Stimulated activated CD4-positive, alpha-beta T cell treated with anti-CD3 and anti-CD28 coated beads, Interleukin-2, amount 100 ng/mL, for 24 hours (primary cell): ENCODE measurements around the gene MKRN2.

ENCODE experiments used
- DNase-seq, 2 donors: peaks; one replicate each; pipeline ENCODE4 v3.0.0-alpha.2; 2020

MKRN2 gene

GRCh38 chr3:12556314-12556689, 585 bp upstream of the MKRN2 start:
- no peak for DNase-seq

GRCh38 chr3:12557473-12558100, 700 bp downstream of the MKRN2 start:
- DNase-seq, result no peak

- DNase-seq, result no peak
Measured at GRCh38 chr3:12558706-12559105, 1.8 kb downstream of the MKRN2 start.

GRCh38 chr3:12559520-12559919, 2.6 kb downstream of the MKRN2 start:
- DNase-seq, result no peak

GRCh38 chr3:12560505-12561190, 3.8 kb downstream of the MKRN2 start:
- no peak for DNase-seq

- DNase-seq, result no peak
Measured at GRCh38 chr3:12561397-12561796, 4.5 kb downstream of the MKRN2 start.

GRCh38 chr3:12562451-12562850, 5.6 kb downstream of the MKRN2 start:
- DNase-seq, result no peak

GRCh38 chr3:12566976-12567375, 10.1 kb downstream of the MKRN2 start:
- DNase-seq, result no peak

- no peak for DNase-seq
Measured at GRCh38 chr3:12568747-12569146, 11.9 kb downstream of the MKRN2 start.

GRCh38 chr3:12569836-12570235, 12.9 kb downstream of the MKRN2 start:
- DNase-seq, result no peak

- no peak for DNase-seq
Measured at GRCh38 chr3:12571986-12572385, 15.1 kb downstream of the MKRN2 start.

- DNase-seq, result no peak
Measured at GRCh38 chr3:12574131-12574530, 17.2 kb downstream of the MKRN2 start.

- no peak for DNase-seq
Measured at GRCh38 chr3:12574661-12575060, 17.8 kb downstream of the MKRN2 start.

GRCh38 chr3:12577379-12577778, 20.5 kb downstream of the MKRN2 start:
- no peak for DNase-seq

GRCh38 chr3:12578742-12579141, 21.9 kb downstream of the MKRN2 start:
- no peak for DNase-seq

GRCh38 chr3:12579456-12579855, 22.6 kb downstream of the MKRN2 start:
- DNase-seq, result no peak

GRCh38 chr3:12579905-12580304, 23.0 kb downstream of the MKRN2 start:
- no peak for DNase-seq

GRCh38 chr3:12582730-12583129, 25.8 kb downstream of the MKRN2 start:
- no peak for DNase-seq

- DNase-seq, result no peak
Measured at GRCh38 chr3:12583280-12583679, 26.4 kb downstream of the MKRN2 start.

- no peak for DNase-seq
Measured at GRCh38 chr3:12584083-12584482, 27.2 kb downstream of the MKRN2 start.

- DNase-seq, result no peak
Measured at GRCh38 chr3:12585181-12585580, 28.3 kb downstream of the MKRN2 start.

GRCh38 chr3:12585970-12586369, 29.1 kb downstream of the MKRN2 start:
- no peak for DNase-seq

GRCh38 chr3:12586403-12586802, 29.5 kb downstream of the MKRN2 start:
- no peak for DNase-seq

- no peak for DNase-seq
Measured at GRCh38 chr3:12588039-12589009, 31.4 kb downstream of the MKRN2 start.
